ENCODE measurements around the gene ARRB1.

Gene ARRB1

GRCh38 chr11:75271730-75272129 is 79.7 kb downstream of the ARRB1 start:
- DNase-seq: no peak

- DNase-seq: peak in 1 of 2 donors; percentile 44
Measured at GRCh38 chr11:75270896-75271418, 80.5 kb downstream of the ARRB1 start.

GRCh38 chr11:75269896-75270295 is 81.6 kb downstream of the ARRB1 start:
- no peak for DNase-seq

GRCh38 chr11:75269367-75269660 is 82.1 kb downstream of the ARRB1 start:
- no peak for DNase-seq

- DNase-seq: no peak
Measured at GRCh38 chr11:75268626-75269366, 82.7 kb downstream of the ARRB1 start.

GRCh38 chr11:75267171-75267970 is 84.1 kb downstream of the ARRB1 start:
- no peak for DNase-seq

GRCh38 chr11:75265851-75266531 is 85.5 kb downstream of the ARRB1 start:
- DNase-seq: no peak

GRCh38 chr11:75264971-75265370 is 86.5 kb downstream of the ARRB1 start:
- DNase-seq: no peak

GRCh38 chr11:75264356-75264755 is 87.1 kb downstream of the ARRB1 start:
- no peak for DNase-seq

- peak in 1 of 2 donors; percentile 54 for DNase-seq
Measured at GRCh38 chr11:75263944-75264349, 87.5 kb downstream of the ARRB1 start.

GRCh38 chr11:75262961-75263852 is 88.3 kb downstream of the ARRB1 start:
- DNase-seq: no peak

GRCh38 chr11:75262436-75262835 is 89.0 kb downstream of the ARRB1 start:
- DNase-seq: no peak

GRCh38 chr11:75261902-75262361 is 89.5 kb downstream of the ARRB1 start:
- no peak for DNase-seq

GRCh38 chr11:75260396-75261170 is 90.9 kb downstream of the ARRB1 start:
- no peak for DNase-seq

GRCh38 chr11:75254326-75254725 is 97.1 kb downstream of the ARRB1 start:
- no peak for DNase-seq

- DNase-seq: no peak
Measured at GRCh38 chr11:75249704-75250103, 101.8 kb downstream of the ARRB1 start.

- DNase-seq: no peak
Measured at GRCh38 chr11:75248924-75249256, 102.6 kb downstream of the ARRB1 start.

- DNase-seq: no peak
Measured at GRCh38 chr11:75246671-75247350, 104.7 kb downstream of the ARRB1 start.

- DNase-seq: no peak
Measured at GRCh38 chr11:75246006-75246670, 105.3 kb downstream of the ARRB1 start.

- DNase-seq: no peak
Measured at GRCh38 chr11:75245356-75246005, 106.0 kb downstream of the ARRB1 start.

All from CD4-positive, alpha-beta T cell treated with Interleukin-4 for 1 hour (primary cell).